ENCODE data around the gene TP63.

- no peak for TF ChIP-seq CTCF (conservative IDR thresholded peaks at IDR 0.05)
- no peak for TF ChIP-seq ZFX (IDR thresholded peaks at IDR 0.05)
Measured at GRCh38 chr3:189772584-189772983, 141.4 kb downstream of the TP63 start.

Data from C4-2B (cell line).